ENCODE measurements around the gene PFDN5. TPM values are rescaled to one million over a fixed set of nuclear protein-coding genes. Genes with fewer than 3 reads are reported as not detected.

PFDN5 gene
- polyA plus RNA-seq, 1 experiment: 991 TPM

DNA sequence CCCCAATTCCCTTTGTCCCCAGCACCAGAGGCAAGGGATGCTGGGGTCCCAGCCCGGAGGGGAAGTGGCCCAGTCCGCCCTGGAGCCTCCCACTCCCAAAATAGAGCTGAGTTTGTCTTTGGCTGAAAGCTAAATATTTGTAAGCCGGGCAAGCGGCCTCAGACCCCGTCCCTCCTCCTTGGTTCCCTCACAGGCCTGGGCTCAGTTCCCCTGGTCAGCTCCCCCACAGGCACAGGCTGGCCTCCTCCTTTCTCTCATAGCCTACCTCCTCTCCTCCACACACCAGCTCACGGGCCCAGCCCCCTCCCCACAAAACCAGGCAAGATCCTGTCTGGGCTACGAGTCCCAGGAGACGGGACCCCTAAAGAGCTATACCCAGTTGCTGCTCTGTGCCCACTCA lies 39.5 kb downstream of the PFDN5 start:
- TF ChIP-seq, protein P1, sequence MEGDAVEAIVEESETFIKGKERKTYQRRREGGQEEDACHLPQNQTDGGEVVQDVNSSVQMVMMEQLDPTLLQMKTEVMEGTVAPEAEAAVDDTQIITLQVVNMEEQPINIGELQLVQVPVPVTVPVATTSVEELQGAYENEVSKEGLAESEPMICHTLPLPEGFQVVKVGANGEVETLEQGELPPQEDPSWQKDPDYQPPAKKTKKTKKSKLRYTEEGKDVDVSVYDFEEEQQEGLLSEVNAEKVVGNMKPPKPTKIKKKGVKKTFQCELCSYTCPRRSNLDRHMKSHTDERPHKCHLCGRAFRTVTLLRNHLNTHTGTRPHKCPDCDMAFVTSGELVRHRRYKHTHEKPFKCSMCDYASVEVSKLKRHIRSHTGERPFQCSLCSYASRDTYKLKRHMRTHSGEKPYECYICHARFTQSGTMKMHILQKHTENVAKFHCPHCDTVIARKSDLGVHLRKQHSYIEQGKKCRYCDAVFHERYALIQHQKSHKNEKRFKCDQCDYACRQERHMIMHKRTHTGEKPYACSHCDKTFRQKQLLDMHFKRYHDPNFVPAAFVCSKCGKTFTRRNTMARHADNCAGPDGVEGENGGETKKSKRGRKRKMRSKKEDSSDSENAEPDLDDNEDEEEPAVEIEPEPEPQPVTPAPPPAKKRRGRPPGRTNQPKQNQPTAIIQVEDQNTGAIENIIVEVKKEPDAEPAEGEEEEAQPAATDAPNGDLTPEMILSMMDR (IDR thresholded peaks at IDR 0.05; ENCODE audit: low read depth, low read length): no peak
- CTCF ChIA-PET: interaction anchor here (1.4 to 2.4 kb wide), 3 partner anchors 10 to 173 kb away, joined by 4 to 14 read pairs (median 9); partner anchors contain the start of genes AAAS and NPFF
- Histone ChIP-seq H3K4me3 (ENCODE audit: low read depth, low read length) (no peak overlapping the region), H3K27me3 (ENCODE audit: control insufficient read depth, insufficient read depth, low read length) (peaks cover 65% of the 10 kb centered on the region), H3K9me3 (ENCODE audit: control insufficient read depth, insufficient read depth, low read length) (no peaks in the 10 kb centered on the region), H3K27ac (ENCODE audit: low read depth, low read length) (no peak overlapping the region)
- POLR2A ChIA-PET: interaction anchor here (0.7 to 1.3 kb wide), 2 partner anchors 11 to 13 kb away, joined by 3 read pairs; partner anchors contain the start of gene AAAS
- no peak for DNase-seq (ENCODE audit: low read depth, low spot score)

DNA sequence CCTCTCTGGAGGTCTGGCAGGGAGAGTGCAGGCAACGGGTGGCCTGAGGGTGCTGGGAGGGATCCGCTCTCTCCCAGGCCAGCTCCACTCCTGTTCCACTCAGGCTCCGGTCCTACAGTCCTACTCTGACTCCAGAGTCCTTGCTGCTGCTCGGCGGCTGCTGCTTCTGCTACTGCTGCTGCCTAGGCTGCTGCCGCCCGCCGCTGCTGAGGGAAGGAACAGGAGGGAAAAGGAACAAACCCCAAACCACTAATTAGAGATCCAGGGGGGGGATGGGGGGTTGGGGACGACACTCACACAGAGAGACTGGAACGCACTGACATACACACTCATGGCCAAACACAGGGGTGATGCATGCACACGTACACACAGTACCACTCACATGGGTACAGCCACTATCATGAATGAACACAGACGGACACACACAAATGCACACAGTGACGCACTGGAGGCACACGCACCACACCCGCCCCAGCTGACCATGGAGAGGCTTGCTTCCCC lies 40.9 kb downstream of the PFDN5 start, which contains the start of gene SP7:
Gene SP7 (minus strand): TSS at position 174 of the 501 bp plus-strand sequence. CDS start 708 bp downstream, outside the sequence.
- TF ChIP-seq, protein P1 (IDR thresholded peaks at IDR 0.05; ENCODE audit: low read depth, low read length): no peak

DNA sequence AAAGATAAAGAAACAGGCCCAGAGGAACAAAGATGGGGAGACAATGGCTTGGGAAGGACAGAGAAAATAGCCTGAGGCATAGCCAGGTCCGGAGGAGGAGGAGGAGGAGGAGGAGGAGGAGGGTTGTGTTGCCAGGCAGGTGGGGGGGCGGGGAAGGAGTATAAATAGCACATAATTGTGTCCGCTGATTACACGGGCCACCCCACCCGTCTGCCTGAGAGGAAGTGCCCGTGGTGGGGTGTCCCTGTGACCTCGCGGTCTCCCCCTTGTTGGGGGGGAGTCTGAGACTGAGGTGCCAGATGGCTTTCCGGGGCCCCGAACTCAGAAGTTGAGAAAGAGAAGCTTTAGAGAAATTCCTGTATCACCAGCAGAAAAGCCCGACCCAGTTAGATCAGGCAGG lies 42.7 kb downstream of the PFDN5 start:
- POLR2A ChIA-PET: no interaction called here
- peaks cover 54% of the 10 kb centered on the region for H3K27me3 ChIP-seq (ENCODE audit: control insufficient read depth, insufficient read depth, low read length)
- TF ChIP-seq, protein P1 (IDR thresholded peaks at IDR 0.05; ENCODE audit: low read depth, low read length): no peak
- H3K4me3 ChIP-seq (ENCODE audit: low read depth, low read length): no peak overlapping the region
- H3K27ac ChIP-seq (ENCODE audit: low read depth, low read length): no peak overlapping the region
- no peaks in the 10 kb centered on the region for H3K9me3 ChIP-seq (ENCODE audit: control insufficient read depth, insufficient read depth, low read length)
- CTCF ChIA-PET: interaction anchor here (1.4 kb wide), 2 partner anchors 10 to 17 kb away, joined by 4 to 5 read pairs; partner anchors contain the start of gene AAAS
- DNase-seq (ENCODE audit: low read depth, low spot score): no peak

More for the DNA sequence above, 40.9 kb downstream of the PFDN5 start, which contains the start of gene SP7:
- ChIA-PET CTCF (interaction anchor here (0.8 to 2.4 kb wide), 4 partner anchors 9 to 16 kb away, joined by 3 to 14 read pairs (median 8); partner anchors contain the start of gene AAAS), POLR2A (interaction anchor here (0.6 to 0.8 kb wide), 2 partner anchors 8 to 10 kb away, joined by 3 read pairs; no protein-coding TSS in a partner anchor)
- no peak for DNase-seq (ENCODE audit: low read depth, low spot score)
- H3K4me3 ChIP-seq (ENCODE audit: low read depth, low read length): no peak within 1 kb of the TSS
- no peaks in the 10 kb centered on the region for H3K9me3 ChIP-seq (ENCODE audit: control insufficient read depth, insufficient read depth, low read length)
- no peak within 1 kb of the TSS for H3K27ac ChIP-seq (ENCODE audit: low read depth, low read length)
- H3K27me3 ChIP-seq (ENCODE audit: control insufficient read depth, insufficient read depth, low read length): peaks cover 66% of the 10 kb centered on the region

DNA sequence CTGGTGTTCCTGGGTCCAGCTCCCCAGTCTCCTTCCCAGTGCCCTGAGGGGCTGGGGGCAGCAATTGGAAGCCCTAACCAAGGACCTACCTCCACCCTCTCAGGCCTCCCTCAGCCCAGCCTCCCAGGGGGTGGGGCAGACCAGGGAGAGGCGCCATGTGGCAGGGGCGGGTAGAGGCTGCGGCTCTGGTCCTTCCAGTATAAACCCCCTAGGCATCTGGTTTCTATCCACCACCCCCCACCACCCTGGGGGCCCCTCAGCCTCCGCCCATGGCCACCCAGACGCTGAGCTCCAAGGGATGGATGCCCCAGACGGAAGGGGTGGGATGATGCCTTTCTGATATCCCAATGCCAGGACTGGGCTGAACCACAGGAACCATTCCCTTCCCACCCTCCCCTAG lies 43.6 kb downstream of the PFDN5 start:
- H3K9me3 ChIP-seq (ENCODE audit: control insufficient read depth, insufficient read depth, low read length): no peaks in the 10 kb centered on the region
- peaks cover 47% of the 10 kb centered on the region for H3K27me3 ChIP-seq (ENCODE audit: control insufficient read depth, insufficient read depth, low read length)
- H3K27ac ChIP-seq (ENCODE audit: low read depth, low read length): no peak overlapping the region
- no peak overlapping the region for H3K4me3 ChIP-seq (ENCODE audit: low read depth, low read length)
- DNase-seq (ENCODE audit: low read depth, low spot score): no peak
- ChIA-PET POLR2A (no interaction called here), CTCF (interaction anchor here (0.6 to 1.4 kb wide), 4 partner anchors 11 to 84 kb away, joined by 4 to 5 read pairs (median 4); partner anchors contain the start of gene AAAS)
- TF ChIP-seq, protein P1 (IDR thresholded peaks at IDR 0.05; ENCODE audit: low read depth, low read length): no peak

DNA sequence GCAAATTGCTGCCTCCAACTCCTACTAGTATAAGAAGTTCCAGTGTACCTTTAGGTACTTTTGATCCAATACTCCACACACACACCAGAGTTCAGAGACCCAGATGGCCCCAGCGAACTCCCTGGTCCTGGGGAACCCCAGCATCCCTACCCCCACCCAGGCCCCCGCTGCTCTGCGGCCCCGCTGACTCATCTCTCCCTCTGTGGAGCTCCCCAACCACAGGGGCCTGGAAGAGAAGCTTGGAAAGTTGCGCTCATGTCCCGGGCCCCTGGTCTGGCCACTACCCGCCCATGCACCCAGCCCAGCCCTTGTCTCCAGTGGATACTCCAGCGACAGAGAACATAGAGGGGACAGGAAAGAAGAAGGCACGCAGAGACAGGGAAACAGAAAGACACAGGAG lies 45.1 kb downstream of the PFDN5 start:
- ChIA-PET POLR2A (interaction anchor here (1.0 kb wide), 1 partner anchor 47 kb away, joined by 3 read pairs; no protein-coding TSS in a partner anchor), CTCF (interaction anchor here (1.0 kb wide), 1 partner anchor 19 kb away, joined by 4 read pairs; the partner anchor contains the start of gene AAAS)
- no peak for DNase-seq (ENCODE audit: low read depth, low spot score)
- no peak overlapping the region for H3K4me3 ChIP-seq (ENCODE audit: low read depth, low read length)
- peaks cover 44% of the 10 kb centered on the region for H3K27me3 ChIP-seq (ENCODE audit: control insufficient read depth, insufficient read depth, low read length)
- no peak overlapping the region for H3K27ac ChIP-seq (ENCODE audit: low read depth, low read length)
- TF ChIP-seq, protein P1 (IDR thresholded peaks at IDR 0.05; ENCODE audit: low read depth, low read length): no peak
- no peaks in the 10 kb centered on the region for H3K9me3 ChIP-seq (ENCODE audit: control insufficient read depth, insufficient read depth, low read length)

Measured in AG04450 (cell line).